ENCODE data around the gene ATP6AP2.

The ATP6AP2 gene, protein sequence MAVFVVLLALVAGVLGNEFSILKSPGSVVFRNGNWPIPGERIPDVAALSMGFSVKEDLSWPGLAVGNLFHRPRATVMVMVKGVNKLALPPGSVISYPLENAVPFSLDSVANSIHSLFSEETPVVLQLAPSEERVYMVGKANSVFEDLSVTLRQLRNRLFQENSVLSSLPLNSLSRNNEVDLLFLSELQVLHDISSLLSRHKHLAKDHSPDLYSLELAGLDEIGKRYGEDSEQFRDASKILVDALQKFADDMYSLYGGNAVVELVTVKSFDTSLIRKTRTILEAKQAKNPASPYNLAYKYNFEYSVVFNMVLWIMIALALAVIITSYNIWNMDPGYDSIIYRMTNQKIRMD

GRCh38 chrX:40580537-40581335, at the start of gene ATP6AP2:
ATP6AP2 (plus strand) TSS chrX:40580970; CDS start chrX:40581066, 96 bp downstream.
- DNase-seq (ENCODE audit: extremely low read depth in 1 of 2, low read depth in 1 of 2) = peak; percentile 71 to 87

- no peak for DNase-seq (ENCODE audit: extremely low read depth in 1 of 2, low read depth in 1 of 2)
Observed at GRCh38 chrX:40531056-40531826, 49.5 kb upstream of the ATP6AP2 start.

DNA sequence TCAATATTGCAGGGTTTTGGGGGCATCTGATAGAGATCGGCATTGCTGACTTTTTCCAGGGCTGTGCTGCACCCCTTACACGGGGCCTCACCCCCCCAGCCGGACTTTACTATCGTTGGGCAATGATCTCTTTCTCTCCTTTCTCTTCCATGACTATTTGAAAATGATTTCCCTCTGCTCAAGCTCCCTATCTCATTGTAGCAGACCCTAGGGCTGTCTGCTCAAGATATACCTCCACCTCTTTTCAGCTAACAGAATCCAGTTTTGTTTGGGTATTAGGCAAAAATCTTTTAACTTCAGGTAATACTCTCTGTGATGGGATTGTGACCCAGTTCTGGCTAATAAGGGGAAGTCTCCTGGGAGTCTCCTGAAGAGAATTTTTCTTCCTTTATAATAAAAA, 43.5 kb upstream of the ATP6AP2 start:
- no peak for DNase-seq (ENCODE audit: extremely low read depth in 1 of 2, low read depth in 1 of 2)

- DNase-seq (ENCODE audit: extremely low read depth in 1 of 2, low read depth in 1 of 2) = no peak
Observed at GRCh38 chrX:40538406-40538805, 42.4 kb upstream of the ATP6AP2 start.

DNA sequence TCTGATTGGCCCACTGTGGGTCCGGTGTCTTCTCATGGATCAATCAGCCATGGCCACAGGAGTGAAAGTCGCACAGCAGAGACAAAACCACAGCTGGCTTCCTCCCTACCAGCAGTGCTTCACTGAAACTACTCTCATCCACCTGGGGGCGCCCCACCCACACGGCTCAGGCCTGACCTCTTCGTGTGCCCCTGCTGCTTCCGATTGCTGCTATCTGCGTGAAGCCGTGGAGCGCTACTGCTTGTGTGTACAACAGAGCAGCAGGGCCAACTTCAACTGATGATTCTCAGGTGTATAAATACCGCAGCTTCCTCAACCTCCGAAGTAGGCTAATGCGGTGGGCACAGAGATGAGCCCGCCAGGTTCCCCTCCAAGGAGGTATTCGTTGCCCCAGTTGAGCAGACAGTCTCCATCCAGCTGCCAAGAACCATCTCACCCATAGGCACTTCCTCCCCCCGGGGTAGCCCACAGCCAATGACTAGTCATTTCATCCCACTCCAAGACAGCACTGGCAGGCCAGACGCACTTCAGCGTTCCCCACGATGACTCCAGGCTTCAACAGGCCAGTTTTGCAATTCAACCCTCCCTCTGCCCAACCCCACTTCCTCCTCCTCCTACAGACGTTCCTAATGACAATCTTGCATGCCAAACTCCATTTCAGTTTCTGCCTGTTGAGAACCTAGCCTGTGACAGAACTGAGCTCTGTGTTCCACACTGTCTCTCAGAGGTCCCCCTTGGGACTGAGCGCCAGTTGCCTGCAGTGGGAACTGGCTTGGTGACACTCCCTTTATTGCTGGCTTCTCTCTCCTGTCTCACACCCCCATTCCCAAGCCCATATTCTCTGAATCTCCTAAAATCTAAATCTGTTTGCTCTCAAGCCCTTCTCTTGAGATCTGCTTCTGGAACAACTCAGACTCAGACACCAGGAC, 41.3 kb upstream of the ATP6AP2 start:
- peak; percentile 47 to 59 for DNase-seq (ENCODE audit: extremely low read depth in 1 of 2, low read depth in 1 of 2)

GRCh38 chrX:40542208-40542607, 38.6 kb upstream of the ATP6AP2 start:
- no peak for DNase-seq (ENCODE audit: extremely low read depth in 1 of 2, low read depth in 1 of 2)

DNA sequence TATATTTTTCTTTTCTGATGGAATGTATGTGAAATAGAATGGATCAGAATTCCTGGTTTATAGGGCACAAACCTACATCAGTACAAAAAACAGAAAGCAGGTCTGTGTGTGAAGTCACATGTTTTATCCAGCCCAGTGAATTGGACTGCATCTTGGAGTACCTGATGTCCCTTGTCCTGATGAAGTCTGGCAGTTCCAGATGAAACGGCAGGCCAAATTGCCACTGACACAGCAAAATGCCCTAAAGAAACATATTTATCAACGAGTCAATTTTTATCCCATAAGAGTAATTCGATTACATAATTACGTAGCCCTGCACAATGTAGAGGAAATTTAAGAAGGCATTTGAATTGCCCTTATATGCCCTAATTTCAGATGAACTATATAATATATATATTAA, 37.8 kb upstream of the ATP6AP2 start:
- no peak for DNase-seq (ENCODE audit: extremely low read depth in 1 of 2, low read depth in 1 of 2)

DNA sequence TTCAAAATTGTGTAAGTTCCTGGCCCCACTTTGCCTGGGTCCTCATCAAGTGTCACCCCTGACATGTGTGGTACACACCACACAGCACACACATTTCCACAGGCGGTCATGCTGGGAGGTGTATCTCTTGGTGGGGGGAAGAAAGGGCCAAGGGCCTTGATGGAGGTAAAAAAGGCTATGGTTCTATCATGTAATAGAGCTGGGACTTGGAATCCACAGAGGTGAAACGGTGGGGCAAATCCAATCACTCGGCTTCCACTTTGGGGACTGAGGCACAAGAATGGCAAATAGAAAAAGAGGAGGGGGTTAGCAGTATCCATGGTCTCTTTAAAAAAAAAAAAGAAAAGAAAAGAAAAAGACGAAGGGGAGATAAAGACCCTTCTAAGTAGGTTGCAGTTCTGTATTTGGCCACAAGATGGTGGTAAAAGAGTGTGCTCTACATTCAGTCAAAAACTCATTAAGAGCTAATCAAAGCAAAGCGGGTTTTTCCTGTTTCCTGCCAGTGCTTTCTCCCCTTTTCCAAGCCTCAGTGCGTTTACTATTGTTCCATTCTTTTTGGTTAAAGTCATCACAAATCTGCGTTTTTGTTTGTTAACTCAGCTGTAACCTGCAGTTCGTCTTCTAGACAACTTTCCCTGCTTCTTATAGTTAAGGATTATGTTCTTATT, 37.0 kb upstream of the ATP6AP2 start:
- DNase-seq (ENCODE audit: extremely low read depth in 1 of 2, low read depth in 1 of 2) = no peak

DNA sequence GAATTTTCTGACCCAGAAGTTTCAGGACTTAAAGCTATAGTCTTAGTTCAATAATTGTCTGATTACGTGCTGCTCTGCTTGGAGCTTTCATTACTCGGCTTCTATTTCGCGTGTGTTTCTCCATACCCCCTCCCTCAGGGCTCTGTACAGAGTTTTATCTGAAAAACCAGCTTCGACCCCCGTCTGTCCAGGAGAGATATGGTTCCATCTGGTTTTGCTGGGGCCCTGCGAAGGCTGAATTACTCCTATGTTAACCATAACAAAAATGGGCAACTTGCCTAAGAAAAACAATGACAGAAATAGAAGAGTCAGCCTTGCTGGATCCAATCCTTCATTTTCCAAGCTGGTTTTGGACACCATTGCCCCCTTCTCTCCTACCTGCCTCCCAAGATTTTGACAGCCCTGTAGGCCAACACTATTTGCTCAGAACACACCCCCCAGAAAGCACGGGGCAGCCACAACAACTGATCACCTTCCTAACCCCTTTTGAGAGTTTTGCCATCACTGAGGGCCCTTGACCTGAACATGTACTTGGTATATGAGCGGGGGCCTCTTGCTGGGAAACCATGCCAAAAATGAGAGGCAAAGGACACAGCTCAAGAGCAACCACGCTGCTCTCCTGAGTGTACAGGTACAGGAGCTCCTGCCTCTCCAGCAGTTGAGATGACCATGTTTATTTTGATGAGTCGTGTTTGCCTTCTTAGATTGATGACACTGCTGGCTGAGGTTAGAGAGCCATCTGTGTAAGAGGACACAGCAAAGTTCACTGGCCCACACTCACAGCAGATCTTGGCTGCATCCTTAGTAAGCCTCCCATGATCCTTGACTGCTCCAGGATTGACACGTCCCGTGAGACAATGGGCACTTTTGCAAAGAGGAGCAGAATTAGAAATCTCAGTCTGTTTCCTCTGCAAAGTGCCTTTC, 36.2 kb upstream of the ATP6AP2 start:
- DNase-seq (ENCODE audit: extremely low read depth in 1 of 2, low read depth in 1 of 2) = no peak

DNA sequence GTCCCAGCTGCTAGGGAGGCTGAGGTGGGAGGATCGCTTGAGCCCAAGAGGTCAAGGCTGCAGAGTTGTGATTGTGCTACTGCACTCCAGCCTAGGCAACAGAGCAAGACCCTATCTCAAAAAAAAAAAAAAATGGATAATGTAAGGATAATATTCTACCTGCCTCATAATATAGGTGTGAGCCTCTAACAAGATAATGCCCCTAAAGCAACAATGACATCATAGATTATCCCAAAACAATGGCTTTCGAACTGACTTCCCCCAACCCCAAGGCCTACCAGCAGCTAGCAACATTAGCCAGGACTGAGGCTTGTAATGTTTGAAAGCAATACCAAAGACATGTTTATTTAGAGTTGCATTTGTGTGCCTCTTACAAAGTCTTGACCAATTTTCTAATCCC, 33.9 kb upstream of the ATP6AP2 start:
- DNase-seq (ENCODE audit: extremely low read depth in 1 of 2, low read depth in 1 of 2) = no peak

DNA sequence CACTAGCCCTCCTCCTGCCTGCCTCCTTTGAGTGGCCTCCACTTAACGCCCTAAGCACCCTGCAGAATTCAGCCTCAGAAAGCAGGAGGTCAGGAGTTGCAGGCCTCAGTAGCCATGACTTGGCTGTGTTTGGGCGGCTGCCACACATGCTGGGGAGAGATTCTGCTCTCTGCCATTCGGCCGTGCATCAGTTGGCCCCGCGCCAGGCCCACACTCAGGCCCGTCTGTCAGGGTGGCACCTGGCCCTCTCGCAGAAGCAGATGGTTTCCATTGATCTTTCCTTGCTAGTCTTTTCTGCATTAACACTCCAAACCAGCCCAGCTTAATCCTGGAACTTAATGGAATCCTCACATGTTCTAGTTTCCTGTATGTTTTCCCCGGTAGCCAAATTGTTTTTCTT, 30.7 kb upstream of the ATP6AP2 start:
- DNase-seq (ENCODE audit: extremely low read depth in 1 of 2, low read depth in 1 of 2) = no peak

GRCh38 chrX:40552768-40553167, 28.0 kb upstream of the ATP6AP2 start:
- no peak for DNase-seq (ENCODE audit: extremely low read depth in 1 of 2, low read depth in 1 of 2)

DNA sequence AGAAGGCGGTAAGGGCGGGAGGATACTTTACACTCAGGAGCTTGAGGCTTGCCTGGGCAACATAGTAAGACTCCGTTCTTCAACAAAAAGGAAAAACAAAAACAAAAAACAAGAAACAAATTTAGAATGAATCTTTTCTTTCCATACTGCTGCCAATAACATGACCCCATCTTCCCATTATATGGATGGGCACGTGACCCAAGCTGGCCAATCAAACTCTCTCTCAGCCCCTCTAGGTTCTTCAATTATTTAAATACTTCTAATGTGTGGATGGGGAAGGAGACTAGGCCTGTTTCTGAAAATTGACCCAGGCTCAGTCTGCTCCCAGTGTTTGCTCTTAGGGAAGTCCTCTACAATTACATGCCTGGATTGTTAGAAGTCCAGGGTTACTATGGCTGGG, 22.2 kb upstream of the ATP6AP2 start:
- no peak for DNase-seq (ENCODE audit: extremely low read depth in 1 of 2, low read depth in 1 of 2)

GRCh38 chrX:40563784-40564183, 17.0 kb upstream of the ATP6AP2 start:
- no peak for DNase-seq (ENCODE audit: extremely low read depth in 1 of 2, low read depth in 1 of 2)

GRCh38 chrX:40564447-40564846, 16.3 kb upstream of the ATP6AP2 start:
- no peak for DNase-seq (ENCODE audit: extremely low read depth in 1 of 2, low read depth in 1 of 2)

GRCh38 chrX:40570346-40571093, 10.2 kb upstream of the ATP6AP2 start:
- DNase-seq (ENCODE audit: extremely low read depth in 1 of 2, low read depth in 1 of 2) = no peak

- DNase-seq (ENCODE audit: extremely low read depth in 1 of 2, low read depth in 1 of 2) = peak in 1 of 2 donors; percentile 21
Observed at GRCh38 chrX:40571164-40571563, 9.6 kb upstream of the ATP6AP2 start.

GRCh38 chrX:40571600-40571999, 9.2 kb upstream of the ATP6AP2 start:
- no peak for DNase-seq (ENCODE audit: extremely low read depth in 1 of 2, low read depth in 1 of 2)

All from stimulated activated CD8-positive, alpha-beta memory T cell treated with anti-CD3 and anti-CD28 coated beads, Interleukin-7, amount 100 ng/mL, for 48 hours (primary cell).